IMR-90 (cell line): ENCODE results near the gene ARFGEF3.

Experiments used
- CTCF ChIP-seq: conservative IDR thresholded peaks from 2 replicates; pipeline ENCODE4 v1.5.1; 2012; ENCODE audit warnings: mild to moderate bottlenecking, low read depth, low read length, improper control_type of control experiment
- MAZ ChIP-seq: IDR thresholded peaks from 2 replicates; pipeline ENCODE4 v1.6.1; 2012; ENCODE audit warnings: low read depth, mild to moderate bottlenecking, low read length, improper control_type of control experiment, moderate library complexity, borderline replicate concordance
- POLR2A ChIP-seq: IDR thresholded peaks from 2 replicates; pipeline ENCODE4 v1.6.1; 2012; ENCODE audit warnings: mild to moderate bottlenecking, low read depth, low read length
- RAD21 ChIP-seq: IDR thresholded peaks from 2 replicates; pipeline ENCODE4 v1.6.1; 2012; ENCODE audit warnings: low read length, improper control_type of control experiment
- SMC3 ChIP-seq: fragments of 150-350 bp; IDR thresholded peaks from 2 replicates; pipeline ENCODE4 v1.6.1; 2016; ENCODE audit warnings: low read depth, mild to moderate bottlenecking, antibody characterized with exemption, low read length, moderate library complexity
- USF2 ChIP-seq: fragments of 150-350 bp; IDR thresholded peaks from 2 replicates; pipeline ENCODE4 v1.6.1; 2017; ENCODE audit warnings: mild to moderate bottlenecking, antibody characterized with exemption, low read length, low read depth

GRCh38 chr6:138206862-138207261 is 45.1 kb downstream of the ARFGEF3 start:
- TF ChIP-seq CTCF: no peak
- no peak for TF ChIP-seq RAD21
- no peak for TF ChIP-seq MAZ
- no peak for TF ChIP-seq POLR2A
- no peak for TF ChIP-seq SMC3
- TF ChIP-seq USF2: no peak
